Measurements from ENCODE around the gene GDF7.
A peak's percentile ranks its signal among the peaks of the same experiment; 100 is the strongest.
"Not testable (repeated sequence)": the region's sequence is repeated elsewhere in the genome, so short reads cannot be mapped to it uniquely, and the experiment has no call there.

Gene GDF7

DNA sequence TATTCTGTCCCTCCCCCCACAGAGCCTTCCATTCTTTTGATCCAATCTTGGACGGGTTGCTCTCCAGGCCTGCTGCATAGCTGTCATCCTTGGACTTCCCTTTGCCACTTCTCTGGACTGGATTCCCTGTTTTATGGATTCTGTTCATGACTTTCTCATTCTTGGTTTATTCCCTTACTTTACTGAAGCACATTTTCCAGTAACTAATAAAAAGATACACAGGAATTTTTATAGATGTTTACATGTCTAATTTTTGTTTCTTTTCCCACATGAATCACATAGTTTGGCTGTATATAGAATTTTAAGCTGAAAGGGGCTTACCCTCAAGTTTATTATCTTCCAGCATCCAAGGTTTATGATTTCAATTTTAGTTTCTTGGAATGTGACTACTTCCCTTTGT, 37.9 kb downstream of the GDF7 start:
- no peak for DNase-seq (ENCODE audit: low read depth)

DNA sequence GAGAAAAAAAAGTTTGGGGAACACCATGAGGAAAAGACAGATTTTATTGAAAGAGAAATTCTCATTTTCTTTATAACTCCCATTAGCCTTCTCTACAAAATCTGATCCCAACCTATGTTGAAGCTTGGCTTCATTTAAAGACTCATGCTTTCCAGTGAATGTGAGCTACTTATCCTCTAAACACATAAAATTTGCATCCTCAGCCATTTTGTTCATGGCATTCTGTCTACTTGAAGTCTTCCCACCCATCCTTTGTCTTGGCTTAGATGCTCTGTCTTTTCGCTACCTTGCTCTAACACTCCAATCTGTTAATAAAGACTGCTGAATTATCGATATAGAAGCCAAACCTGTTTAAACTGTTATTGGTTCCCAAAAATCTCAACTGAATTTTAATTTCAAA, 39.3 kb downstream of the GDF7 start:
- no peak for DNase-seq (ENCODE audit: low read depth)

DNA sequence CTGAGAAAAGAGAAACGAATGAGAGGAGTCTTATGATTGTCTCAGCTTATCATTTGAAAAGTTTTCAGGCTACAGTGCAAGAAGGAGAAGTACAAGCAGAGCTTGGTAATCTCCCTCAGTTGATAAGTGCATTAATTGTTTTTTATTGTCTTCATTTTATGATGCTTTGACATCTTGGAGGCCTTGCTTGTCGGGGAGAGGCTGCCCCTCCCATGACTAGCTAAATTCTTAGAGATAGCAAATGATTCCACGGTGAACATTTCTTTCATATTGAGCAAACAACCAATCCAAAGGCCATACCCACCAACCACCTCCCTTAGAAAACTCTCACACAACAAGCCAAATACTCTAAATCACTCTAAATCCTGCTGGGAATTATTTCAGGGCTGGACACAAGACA, 39.8 kb downstream of the GDF7 start:
- DNase-seq (ENCODE audit: low read depth) = no peak

DNA sequence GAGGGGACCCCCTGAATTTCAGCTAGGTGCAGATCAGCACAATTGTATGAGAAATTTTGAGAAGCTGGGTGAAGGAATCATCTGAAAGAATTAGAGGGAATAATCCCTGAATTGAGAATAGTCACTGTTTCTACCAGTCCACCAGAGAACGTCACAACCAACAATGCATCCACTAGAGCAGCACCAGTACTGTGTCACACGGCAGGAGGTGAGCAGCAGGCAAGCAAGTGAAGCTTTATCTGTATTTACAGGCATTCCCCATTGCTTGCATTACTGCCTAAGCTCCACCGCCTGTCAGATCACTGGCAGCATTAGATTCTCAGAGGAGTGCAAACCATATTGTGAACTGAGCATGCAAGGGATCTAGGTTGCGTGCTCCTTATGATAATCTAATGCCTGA, 40.7 kb downstream of the GDF7 start:
- DNase-seq (ENCODE audit: low read depth) = no peak

DNA sequence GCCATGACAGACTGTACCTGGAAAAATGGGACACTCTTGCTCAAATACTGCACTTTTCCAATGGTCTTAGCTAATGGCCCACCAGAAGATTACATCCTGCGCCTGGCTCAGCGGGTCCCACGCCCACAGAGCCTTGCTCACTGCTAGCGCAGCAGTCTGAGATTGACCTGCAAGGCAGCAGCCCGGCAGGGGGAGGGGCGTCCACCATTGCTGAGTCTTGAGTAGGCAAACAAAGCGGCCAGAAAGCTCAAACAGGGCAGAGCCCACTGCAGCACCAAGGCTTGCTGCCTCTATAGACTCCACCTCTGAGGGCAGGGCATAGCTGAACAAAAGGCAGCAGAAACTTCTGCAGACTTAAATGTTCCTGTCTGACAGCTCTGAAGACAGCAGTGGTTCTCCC, 44.7 kb downstream of the GDF7 start:
- DNase-seq (ENCODE audit: low read depth) = not testable (repeated sequence)

DNA sequence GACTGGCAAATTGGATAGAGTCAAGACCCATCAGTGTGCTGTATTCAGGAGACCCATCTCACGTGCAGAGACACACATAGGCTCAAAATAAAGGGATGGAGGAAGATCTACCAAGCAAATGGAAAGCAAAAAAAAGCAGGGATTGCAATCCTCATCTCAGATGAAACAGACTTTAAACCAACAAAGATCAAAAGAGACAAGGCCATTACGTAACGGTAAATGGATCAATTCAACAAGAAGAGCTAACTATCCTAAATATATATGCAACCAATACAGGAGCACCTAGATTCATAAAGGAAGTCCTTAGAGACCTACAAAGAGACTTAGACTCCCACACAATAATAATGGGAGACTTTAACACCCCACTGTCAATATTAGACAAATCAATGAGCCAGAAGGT, 46.6 kb downstream of the GDF7 start:
- not testable (repeated sequence) for DNase-seq (ENCODE audit: low read depth)

DNA sequence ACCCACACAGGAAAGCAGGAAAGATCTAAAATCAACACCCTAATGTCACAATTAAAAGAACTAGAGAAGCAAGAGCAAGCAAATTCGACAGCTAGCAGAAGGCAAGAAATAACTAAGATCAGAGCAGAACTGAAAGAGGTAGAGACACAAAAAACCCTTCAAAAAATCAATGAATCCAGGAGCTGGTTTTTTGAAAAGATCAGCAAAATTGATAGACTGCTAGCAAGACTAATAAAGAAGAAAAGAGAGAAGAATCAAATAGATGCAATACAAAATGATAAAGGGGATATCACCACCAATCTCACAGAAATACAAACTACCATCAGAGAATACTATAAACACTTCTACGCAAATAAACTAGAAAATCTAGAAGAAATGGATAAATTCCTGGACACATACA, 47.5 kb downstream of the GDF7 start:
- not testable (repeated sequence) for DNase-seq (ENCODE audit: low read depth)

DNA sequence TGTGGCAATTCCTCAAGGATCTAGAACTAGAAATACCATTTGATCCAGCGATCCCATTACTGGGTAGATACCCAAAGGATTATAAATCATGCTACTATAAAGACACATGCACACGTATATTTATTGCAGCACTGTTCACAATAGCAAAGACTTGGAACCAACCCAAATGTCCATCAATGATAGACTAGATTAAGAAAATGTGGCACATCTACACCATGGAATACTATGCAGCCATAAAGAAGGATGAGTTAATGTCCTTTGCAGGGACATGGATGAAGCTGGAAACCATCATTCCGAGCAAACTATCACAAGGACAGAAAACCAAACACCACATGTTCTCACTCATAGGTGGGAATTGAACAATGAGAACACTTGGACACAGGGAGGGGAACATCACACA, 49.2 kb downstream of the GDF7 start:
- DNase-seq (ENCODE audit: low read depth) = not testable (repeated sequence)

DNA sequence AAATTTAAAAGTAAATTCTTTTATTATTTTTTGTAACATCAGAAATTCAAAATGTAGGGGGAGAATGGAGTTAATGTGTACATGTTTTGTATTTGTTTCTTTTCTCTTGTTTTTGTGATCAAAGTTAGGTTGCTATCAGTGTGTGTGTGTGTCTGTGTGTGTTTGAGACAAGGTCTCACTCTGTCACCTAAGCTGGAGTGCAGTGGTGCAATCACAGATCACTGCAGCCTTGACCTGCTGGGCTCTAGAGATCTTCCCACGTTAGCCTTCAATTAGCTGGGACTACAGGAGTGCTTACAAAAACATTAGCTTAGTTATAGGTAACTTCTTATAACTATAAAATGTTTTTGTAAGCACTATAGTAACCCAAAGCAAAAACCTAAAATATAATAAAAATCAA, 50.7 kb downstream of the GDF7 start:
- no peak for DNase-seq (ENCODE audit: low read depth)

DNA sequence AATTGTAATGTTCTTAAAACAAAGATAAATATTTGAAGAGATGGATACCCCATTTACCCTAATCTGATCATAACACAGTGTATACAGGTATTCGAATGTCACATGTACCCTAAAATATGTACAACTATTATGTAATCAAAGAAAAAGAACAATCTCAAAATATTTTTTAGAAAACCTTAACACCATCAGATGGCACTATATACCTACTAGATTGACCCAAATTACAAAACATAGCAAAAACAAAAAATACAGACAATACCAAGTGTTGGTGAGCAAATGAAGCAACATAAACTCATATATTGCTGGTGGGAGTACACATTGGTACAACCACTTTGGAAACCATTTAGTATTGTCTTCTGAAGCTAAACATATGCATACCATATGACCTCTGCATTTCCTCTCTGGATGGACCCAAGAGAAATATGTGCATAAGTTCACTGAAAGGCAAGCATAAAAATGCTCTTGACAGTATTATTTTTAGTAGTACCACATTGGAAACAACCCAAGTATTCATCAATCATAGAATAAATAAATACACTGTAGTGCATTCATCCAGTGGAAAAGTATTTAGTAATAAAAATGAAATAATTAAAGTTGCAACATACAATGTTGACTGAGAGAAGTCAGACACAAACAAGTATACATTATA, 55.8 kb downstream of the GDF7 start:
- DNase-seq (ENCODE audit: low read depth) = peak; percentile 36

DNA sequence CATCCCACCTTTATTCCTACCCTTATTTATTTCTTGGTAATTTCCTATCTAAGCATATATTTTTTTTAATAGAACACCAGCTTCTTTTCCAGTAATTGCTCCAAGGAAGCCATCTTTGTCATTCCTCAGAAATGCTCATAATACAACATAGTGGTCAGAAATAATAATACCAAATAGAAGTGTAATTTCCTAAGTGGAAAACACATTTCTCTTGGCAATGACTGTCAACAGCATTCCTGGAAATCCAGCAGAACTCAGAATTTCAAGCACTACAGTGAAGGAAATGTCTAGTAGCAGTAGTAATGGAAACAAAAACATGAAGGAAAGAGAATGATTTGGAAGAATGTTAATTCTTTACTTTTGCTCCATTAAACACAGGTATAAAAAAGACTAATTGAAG, 56.6 kb downstream of the GDF7 start:
- peak; percentile 21 for DNase-seq (ENCODE audit: low read depth)

DNA sequence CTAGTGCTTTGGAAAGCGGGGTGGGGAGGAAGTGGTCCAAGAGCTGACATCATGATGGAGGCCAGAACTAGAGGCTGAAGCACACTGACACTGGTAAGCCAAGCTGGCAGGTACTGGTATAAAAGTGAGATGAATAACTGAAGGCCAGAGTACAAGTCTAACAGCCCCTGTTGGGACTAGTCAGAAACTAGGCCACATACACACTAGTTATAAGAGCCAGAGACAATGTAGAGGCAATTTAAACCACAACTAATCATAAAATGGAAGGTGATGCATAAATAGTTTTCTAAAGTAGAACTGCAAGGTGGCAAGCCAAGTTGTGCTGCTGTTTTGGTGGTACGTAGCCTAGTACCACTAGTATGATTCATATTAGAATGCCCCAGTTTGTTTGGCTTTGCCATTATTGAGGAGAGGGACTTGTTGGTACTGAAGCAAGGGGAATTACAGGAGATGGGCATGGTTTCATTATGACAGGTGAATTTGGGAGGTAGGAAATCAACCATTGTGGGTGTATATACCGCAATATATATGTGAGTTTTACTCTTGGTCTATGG, 57.6 kb downstream of the GDF7 start:
- DNase-seq (ENCODE audit: low read depth) = no peak

DNA sequence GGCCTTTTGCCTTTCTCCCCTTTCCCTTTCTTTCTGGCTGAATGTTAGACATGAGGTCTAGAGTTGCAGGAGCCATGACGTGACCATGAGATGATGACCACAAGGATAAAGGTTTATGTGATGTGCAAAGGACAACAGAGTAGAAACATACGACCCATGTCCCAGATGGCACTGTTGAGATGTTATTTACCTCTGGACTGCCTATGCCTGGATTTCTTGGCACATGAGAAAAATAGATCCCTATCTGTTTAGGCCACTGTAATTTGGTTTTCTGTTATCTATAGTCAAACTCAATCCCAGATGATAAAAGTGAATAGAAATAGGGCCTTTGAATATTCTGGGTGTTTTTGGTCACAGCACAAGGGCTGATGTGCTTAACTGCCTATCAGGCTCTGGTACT, 58.8 kb downstream of the GDF7 start:
- DNase-seq (ENCODE audit: low read depth) = no peak

DNA sequence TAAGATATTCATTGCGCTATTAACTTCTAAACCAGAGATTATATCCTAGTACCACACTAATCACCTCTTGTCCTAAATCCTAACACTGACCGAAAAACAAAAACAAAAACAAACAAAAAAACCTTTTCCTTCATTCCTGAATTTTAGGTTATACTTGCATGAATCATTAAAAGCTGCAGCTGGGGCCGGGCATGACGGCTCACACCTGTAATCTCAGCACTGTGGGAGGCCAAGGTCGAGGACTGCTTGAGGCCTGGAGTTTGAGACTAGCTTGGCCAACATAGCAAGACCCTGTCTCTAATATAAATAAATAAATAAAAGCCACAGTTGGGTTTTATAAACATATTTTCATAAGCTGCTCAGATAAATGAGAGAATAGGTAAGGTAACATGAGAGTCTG, 60.0 kb downstream of the GDF7 start:
- DNase-seq (ENCODE audit: low read depth) = no peak

DNA sequence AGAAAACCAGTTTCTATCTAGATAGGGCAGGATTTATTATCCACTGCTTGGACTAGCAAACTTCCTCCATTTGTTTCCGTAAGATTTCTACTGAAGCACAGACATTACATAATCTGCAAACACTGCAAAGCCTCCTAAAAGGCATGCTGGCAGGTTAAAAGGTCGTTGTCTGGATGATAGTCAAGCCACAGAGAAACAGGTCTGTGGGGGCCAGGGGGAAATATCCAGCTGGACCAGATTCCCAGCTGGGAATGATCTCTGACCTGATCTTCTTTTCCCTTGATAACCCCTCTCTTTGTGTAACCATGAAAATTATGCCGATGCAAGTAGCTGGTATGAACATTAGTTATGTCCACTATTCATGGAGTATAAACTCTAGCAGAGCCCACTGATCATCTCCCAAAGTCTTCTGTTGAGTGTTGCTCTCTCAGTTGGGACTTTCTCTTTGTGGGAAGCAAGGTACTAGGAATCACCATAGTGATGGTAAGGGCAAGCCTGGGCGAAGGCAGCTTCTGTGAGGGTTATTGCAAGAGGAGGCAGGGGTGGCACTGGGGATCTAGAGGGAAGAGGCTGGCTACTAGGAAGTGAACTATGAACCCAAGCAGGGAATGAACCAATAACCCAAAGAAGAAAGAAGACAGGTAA, 61.3 kb downstream of the GDF7 start:
- no peak for DNase-seq (ENCODE audit: low read depth)

Data from fibroblast of gingiva (primary cell).